Measurements from ENCODE around the gene FRMD4B. TPM values are rescaled to one million over a fixed set of nuclear protein-coding genes. Genes with fewer than 3 reads are reported as not detected.
A peak's percentile ranks its signal among the peaks of the same experiment; 100 is the strongest.

FRMD4B gene
- total RNA-seq, 3 donors from 2014 or later = 31.1 to 49.5 (median 35.0) TPM

- H3K27me3 ChIP-seq = no peaks in the 10 kb centered on the region
- peaks cover 0 to 13% of the 10 kb centered on the region in 2 donors for H3K4me1 ChIP-seq
- peak overlapping the region; percentile 44 to 68 for H3K27ac ChIP-seq
- no peak overlapping the region for H3K4me3 ChIP-seq
- intact Hi-C loops (cut with DNase I; ENCODE audit: low total_unique reads) = no loop called here
- H3K36me3 ChIP-seq = peaks cover 9% of the 10 kb centered on the region
- DNase-seq (ENCODE audit: low spot score in 2 of 2) = no peak
- no peak for TF ChIP-seq POLR2AphosphoS5 (IDR thresholded peaks at IDR 0.05)
- TF ChIP-seq, protein P1, sequence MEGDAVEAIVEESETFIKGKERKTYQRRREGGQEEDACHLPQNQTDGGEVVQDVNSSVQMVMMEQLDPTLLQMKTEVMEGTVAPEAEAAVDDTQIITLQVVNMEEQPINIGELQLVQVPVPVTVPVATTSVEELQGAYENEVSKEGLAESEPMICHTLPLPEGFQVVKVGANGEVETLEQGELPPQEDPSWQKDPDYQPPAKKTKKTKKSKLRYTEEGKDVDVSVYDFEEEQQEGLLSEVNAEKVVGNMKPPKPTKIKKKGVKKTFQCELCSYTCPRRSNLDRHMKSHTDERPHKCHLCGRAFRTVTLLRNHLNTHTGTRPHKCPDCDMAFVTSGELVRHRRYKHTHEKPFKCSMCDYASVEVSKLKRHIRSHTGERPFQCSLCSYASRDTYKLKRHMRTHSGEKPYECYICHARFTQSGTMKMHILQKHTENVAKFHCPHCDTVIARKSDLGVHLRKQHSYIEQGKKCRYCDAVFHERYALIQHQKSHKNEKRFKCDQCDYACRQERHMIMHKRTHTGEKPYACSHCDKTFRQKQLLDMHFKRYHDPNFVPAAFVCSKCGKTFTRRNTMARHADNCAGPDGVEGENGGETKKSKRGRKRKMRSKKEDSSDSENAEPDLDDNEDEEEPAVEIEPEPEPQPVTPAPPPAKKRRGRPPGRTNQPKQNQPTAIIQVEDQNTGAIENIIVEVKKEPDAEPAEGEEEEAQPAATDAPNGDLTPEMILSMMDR (IDR thresholded peaks at IDR 0.05) = no peak
- no peaks in the 10 kb centered on the region for H3K9me3 ChIP-seq
These were observed 204.9 kb downstream of the FRMD4B start for GRCh38 chr3:69180869-69181591.

DNA sequence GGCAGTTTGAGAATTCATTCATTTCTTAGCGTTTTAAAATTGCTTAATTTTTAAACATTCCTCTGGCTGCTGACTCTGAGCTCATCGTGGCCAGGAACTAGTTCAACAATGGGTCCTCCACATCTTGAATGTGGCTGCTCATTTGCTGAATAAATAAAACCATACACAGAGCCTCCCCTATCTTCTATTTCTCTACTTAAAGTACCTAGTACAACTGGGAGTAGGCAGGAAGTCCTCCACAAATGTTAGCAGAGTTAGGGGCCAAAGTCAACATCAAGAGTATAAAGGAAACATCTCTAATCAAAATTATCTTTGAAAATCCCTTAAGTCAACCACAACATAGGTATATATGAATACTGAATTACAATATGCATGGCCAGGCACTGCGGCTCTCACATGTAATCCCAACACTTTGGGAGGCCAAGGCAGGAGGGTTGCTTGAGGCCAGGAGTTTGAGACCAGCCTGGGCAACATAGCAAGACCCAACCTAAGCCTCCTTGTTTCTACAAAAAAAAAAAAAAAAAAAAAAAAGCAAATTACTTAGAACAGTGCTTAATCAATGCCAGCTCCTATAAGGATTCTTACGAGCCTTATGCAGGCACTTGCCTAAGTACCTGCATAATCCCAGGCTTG lies 206.0 kb downstream of the FRMD4B start:
- no peak overlapping the region for H3K4me3 ChIP-seq
- peak overlapping the region; percentile 16 to 68 for H3K27ac ChIP-seq

GRCh38 chr3:69178838-69179739 lies 206.8 kb downstream of the FRMD4B start:
- Histone ChIP-seq H3K27me3 (no peaks in the 10 kb centered on the region), H3K9me3 (no peaks in the 10 kb centered on the region), H3K4me1 (peaks cover 0 to 13% of the 10 kb centered on the region in 2 donors), H3K36me3 (peaks cover 9% of the 10 kb centered on the region), H3K27ac (peak overlapping the region; percentile 16 to 68), H3K4me3 (no peak overlapping the region)
- TF ChIP-seq, protein P1 (IDR thresholded peaks at IDR 0.05) = no peak
- TF ChIP-seq POLR2A (IDR thresholded peaks at IDR 0.05) (no peak), POLR2AphosphoS5 (IDR thresholded peaks at IDR 0.05) (no peak)
- no peak for DNase-seq (ENCODE audit: low spot score in 2 of 2)
- intact Hi-C loops (cut with DNase I; ENCODE audit: low total_unique reads) = no loop called here

More for the DNA sequence above, 206.0 kb downstream of the FRMD4B start:
- intact Hi-C loops (cut with DNase I; ENCODE audit: low total_unique reads) = no loop called here
- peaks cover 9% of the 10 kb centered on the region for H3K36me3 ChIP-seq
- no peak for TF ChIP-seq POLR2A (IDR thresholded peaks at IDR 0.05)
- TF ChIP-seq, protein P1 (IDR thresholded peaks at IDR 0.05) = no peak
- no peak for TF ChIP-seq POLR2AphosphoS5 (IDR thresholded peaks at IDR 0.05)
- H3K4me1 ChIP-seq = peaks cover 0 to 13% of the 10 kb centered on the region in 2 donors
- H3K9me3 ChIP-seq = no peaks in the 10 kb centered on the region
- H3K27me3 ChIP-seq = no peaks in the 10 kb centered on the region
- DNase-seq (ENCODE audit: low spot score in 2 of 2) = no peak

DNA sequence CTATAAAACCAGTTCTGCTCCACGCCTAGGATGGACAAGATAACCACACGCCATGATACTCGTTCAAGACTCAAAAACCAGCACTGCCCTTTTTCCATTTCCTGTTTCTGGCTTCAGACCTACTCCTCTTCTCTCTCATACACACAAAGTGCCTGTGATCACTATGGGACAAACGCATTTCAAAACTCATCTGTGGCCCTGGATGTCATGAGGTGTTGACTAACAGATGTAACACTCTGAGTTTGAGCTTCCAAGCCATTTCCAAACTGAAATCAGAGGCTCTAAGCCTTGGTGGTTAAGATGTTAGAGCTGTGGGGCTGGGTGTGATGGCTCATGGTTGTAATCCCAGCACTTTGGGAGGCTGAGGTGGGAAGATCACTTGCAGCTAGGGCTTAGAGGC lies 207.8 kb downstream of the FRMD4B start:
- Histone ChIP-seq H3K4me3 (no peak overlapping the region), H3K36me3 (peaks cover 9% of the 10 kb centered on the region), H3K4me1 (peaks cover 0 to 13% of the 10 kb centered on the region in 2 donors), H3K9me3 (no peaks in the 10 kb centered on the region), H3K27ac (peak overlapping the region in 1 of 2 donors; percentile 33), H3K27me3 (no peaks in the 10 kb centered on the region)
- no peak for DNase-seq (ENCODE audit: low spot score in 2 of 2)
- intact Hi-C loops (cut with DNase I; ENCODE audit: low total_unique reads) = no loop called here
- TF ChIP-seq POLR2A (IDR thresholded peaks at IDR 0.05) (no peak), POLR2AphosphoS5 (IDR thresholded peaks at IDR 0.05) (no peak)
- TF ChIP-seq, protein P1 (IDR thresholded peaks at IDR 0.05) = no peak
